Activated CD8-positive, alpha-beta memory T cell treated with anti-CD3 and anti-CD28 coated beads for 36 hours (primary cell): Measurements from ENCODE around the gene PCDHGA6. TPM values are rescaled to one million over a fixed set of nuclear protein-coding genes. Genes with fewer than 3 reads are reported as not detected.
"Not testable (repeated sequence)": the region's sequence is repeated elsewhere in the genome, so short reads cannot be mapped to it uniquely, and the experiment has no call there.

Experiments used
- CTCF ChIA-PET: fragments of 350-600 bp; sonication (Branson Sonifier 250); formaldehyde crosslinking; loops from one replicate; lab custom pipeline; 2021; ENCODE audit warnings: antibody characterized with exemption; lab: Charles Lee
- POLR2A ChIA-PET: fragments of 350-600 bp; sonication (Branson Sonifier 250); formaldehyde crosslinking; loops from one replicate; lab custom pipeline; 2021; ENCODE audit warnings: antibody characterized with exemption; lab: Charles Lee
- total RNA-seq, 2 experiments: library from RNA; stranded (reverse); gene quantifications; one replicate each; pipeline ENCODE4 v1.2.3, GENCODE V29; 2021

The PCDHGA6 gene
- total RNA-seq, 2 experiments from 2014 or later = 0.06 to 0.13 TPM

DNA sequence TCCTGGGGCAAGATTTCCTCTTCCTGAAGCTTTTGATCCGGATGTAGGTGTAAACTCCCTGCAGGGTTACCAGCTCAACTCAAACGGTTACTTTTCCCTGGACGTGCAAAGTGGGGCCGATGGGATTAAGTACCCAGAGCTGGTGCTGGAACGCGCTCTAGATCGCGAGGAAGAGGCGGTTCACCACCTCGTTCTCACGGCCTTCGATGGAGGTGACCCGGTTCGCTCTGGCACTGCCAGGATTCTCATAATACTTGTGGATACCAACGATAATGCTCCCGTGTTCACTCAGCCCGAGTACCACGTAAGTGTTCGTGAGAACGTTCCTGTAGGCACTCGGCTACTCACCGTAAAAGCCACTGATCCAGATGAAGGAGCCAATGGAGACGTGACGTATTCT, 18.1 kb upstream of the PCDHGA6 start:
- ChIA-PET POLR2A (no interaction called here), CTCF (interaction anchor here (0.5 to 0.8 kb wide), 2 partner anchors 8 to 55 kb away, joined by 3 to 4 read pairs; partner anchors contain the start of gene PCDHGA5)

DNA sequence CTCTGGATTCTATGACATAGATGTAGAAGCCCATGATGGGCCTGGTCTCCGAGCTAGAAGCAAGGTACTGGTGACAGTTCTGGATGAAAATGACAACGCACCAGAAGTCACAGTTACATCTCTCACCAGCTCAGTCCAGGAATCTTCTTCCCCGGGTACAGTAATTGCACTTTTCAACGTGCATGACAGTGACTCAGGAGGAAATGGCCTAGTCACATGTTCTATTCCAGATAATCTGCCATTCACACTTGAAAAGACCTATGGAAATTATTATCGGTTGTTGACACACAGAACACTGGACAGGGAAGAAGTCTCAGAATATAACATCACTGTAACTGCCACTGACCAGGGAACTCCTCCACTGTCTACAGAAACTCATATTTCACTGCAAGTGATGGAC, 17.6 kb upstream of the PCDHGA6 start:
- ChIA-PET CTCF (no interaction called here), POLR2A (no interaction called here)

DNA sequence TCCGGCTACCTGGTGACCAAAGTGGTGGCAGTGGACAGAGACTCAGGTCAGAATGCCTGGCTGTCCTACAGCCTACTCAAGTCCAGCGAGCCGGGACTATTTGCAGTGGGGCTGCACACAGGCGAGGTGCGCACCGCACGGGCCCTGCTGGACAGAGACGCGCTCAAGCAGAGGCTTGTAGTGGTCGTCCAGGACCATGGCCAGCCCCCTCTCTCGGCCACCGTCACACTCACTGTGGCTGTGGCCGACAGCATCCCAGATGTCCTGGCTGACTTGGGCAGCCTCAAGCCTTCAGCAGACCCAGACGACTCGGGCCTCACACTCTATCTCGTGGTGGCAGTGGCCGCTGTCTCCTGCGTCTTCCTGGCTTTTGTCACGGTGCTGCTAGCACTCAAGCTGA, 16.7 kb upstream of the PCDHGA6 start:
- ChIA-PET CTCF (no interaction called here), POLR2A (no interaction called here)

DNA sequence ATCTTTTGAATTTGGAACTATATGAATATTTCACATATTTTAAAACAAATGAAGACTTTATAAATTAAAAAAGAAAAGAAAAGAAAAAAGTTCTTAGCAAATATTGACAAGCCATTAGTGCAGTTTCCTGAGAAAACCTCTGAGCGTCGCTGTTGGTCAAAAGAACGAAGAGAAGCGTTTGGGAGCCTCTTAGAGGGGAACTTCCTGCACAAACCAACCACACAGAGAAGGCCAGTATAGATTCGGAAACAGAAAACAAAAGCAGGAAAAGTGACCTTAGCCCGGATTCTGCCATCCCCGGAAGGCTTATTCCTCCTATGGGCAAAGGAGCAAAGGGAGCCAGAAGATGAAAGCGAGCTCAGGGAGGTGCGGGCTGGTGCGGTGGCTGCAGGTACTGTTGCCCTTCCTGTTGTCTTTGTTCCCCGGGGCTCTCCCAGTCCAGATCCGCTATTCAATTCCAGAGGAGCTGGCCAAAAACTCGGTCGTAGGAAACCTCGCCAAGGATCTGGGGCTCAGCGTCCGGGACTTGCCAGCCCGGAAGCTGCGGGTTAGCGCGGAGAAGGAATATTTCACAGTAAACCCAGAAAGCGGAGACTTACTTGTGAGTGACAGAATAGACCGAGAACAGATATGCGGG, 13.8 kb upstream of the PCDHGA6 start, which contains the start of gene PCDHGB2:
Gene PCDHGB2, plus strand, starts transcription at position 205 of the 637 bp plus-strand sequence. Its CDS starts 142 bp downstream, at position 347.
- CTCF ChIA-PET = interaction anchor here (1.4 kb wide), 1 partner anchor 204 kb away, joined by 4 read pairs; no protein-coding TSS in a partner anchor
- POLR2A ChIA-PET = no interaction called here

DNA sequence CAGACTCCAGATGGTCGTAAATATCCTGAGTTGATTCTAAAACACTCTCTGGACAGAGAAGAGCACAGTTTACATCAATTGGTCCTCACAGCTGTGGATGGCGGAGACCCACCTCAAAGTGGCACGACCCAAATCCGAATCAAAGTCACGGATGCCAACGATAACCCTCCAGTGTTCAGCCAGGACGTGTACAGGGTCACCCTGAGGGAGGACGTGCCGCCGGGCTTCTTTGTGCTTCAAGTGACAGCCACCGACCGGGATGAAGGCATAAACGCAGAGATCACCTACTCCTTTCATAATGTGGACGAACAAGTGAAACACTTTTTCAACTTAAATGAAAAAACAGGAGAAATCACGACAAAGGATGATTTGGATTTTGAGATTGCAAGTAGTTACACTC, 13.0 kb upstream of the PCDHGA6 start:
- ChIA-PET CTCF (interaction anchor here (1.4 kb wide), 1 partner anchor 203 kb away, joined by 4 read pairs; no protein-coding TSS in a partner anchor), POLR2A (no interaction called here)

DNA sequence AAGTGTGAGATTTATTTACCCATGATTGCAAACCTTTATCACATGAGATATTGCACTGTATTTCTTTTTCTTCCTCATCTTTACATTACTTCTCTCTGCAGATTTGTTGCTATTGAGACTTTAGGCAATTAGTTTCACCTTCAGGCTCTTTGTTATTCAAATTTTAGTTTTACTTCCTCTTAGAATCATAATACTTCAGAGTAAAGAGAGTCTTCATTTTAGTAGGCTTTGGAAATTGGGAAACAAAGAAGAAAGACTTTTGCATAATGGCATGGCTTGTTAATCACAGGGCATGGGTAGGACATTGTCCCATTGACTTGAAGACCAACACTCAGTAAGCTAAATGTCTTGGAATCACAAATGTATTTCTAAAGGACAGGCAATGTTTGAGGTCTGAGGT, 11.0 kb upstream of the PCDHGA6 start:
- POLR2A ChIA-PET = no interaction called here
- CTCF ChIA-PET = no interaction called here

DNA sequence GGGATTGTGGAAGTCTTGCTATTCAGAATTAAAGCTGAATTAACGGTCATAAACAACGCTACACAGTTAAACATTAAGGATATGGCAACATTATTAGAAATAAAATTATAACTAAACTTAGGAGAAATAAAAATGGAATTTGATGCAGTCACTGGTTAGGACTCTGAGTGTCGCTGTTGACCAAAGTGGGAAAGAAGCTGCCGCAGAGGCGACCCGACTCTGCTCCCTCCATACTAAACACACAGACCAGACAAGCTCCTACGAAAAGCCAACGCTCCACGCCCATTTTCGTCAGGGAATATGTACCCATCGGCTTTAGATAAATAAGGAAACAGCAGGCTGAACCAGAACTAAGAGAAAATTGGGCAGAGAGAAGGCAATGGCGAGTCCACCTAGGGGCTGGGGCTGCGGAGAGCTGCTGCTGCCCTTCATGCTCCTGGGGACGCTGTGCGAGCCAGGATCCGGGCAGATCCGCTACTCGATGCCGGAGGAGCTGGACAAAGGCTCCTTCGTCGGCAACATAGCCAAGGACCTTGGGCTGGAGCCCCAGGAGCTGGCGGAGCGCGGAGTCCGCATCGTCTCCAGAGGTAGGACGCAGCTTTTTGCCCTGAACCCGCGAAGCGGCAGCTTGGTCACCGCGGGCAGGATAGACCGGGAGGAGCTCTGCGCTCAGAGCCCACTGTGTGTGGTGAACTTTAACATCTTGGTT, 9.6 kb upstream of the PCDHGA6 start, which contains the start of gene PCDHGA5:
Gene PCDHGA5, plus strand, starts transcription at position 211 of the 709 bp plus-strand sequence. Its CDS starts 169 bp downstream, at position 380.
- ChIA-PET POLR2A (no interaction called here), CTCF (interaction anchor here (1.0 kb wide), 1 partner anchor 9 kb away, joined by 3 read pairs; no protein-coding TSS in a partner anchor)

DNA sequence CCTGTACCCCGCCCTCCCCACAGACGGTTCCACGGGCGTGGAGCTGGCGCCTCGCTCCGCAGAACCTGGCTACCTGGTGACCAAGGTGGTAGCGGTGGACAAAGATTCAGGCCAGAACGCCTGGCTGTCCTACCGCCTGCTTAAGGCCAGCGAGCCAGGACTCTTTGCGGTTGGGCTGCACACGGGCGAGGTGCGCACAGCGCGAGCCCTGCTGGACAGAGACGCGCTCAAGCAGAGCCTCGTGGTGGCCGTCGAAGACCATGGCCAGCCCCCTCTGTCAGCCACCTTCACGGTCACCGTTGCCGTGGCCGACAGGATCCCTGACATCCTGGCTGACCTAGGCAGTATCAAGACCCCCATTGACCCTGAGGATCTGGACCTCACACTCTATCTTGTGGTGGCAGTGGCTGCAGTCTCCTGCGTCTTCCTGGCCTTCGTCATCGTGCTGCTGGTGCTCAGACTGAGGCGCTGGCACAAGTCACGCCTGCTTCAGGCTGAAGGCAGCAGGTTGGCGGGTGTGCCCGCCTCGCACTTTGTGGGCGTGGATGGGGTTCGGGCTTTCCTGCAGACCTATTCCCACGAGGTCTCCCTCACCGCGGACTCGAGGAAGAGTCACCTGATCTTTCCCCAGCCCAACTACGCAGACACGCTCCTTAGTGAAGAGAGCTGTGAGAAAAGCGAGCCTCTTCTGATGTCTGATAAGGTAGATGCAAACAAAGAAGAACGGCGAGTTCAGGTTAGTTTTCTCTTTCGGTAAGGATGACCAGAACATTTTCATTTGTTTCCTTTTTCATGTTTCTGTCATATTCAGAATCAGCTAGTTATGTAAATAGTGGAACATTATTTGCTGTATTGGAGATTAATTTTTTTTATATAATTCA, 7.4 kb upstream of the PCDHGA6 start:
- ChIA-PET CTCF (no interaction called here), POLR2A (no interaction called here)

DNA sequence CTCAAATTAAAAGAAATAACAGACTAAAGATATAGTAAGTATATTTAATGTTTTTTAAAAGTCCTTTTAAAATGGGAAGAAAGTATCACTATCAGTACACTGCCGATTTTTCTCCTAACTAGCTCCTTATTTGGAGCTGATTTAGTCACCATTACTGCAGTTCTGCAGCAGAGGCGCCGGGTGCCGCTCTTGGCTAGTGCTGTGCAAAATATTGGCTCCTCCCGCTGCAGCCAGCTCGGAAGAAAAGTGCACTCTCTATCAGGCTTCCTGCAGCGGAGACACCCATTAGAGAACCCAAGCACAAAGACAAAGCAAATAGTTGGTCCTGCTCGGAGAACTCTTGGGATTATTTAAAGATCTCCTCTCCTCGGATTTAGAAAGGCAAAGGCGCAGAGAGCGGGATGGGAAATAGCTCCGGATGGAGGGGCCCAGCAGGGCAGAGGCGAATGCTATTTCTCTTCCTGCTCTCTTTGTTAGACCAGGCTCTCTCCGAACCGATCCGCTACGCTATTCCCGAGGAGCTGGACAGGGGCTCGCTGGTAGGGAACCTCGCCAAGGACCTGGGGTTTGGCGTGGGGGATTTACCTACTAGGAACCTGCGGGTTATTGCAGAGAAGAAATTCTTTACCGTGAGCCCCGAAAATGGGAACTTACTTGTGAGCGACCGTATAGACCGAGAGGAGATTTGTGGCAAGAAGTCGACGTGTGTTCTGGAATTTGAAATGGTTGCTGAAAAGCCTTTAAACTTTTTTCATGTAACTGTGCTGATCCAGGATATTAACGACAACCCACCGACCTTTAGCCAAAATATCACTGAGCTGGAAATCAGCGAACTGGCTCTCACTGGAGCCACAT, 3.5 kb upstream of the PCDHGA6 start, which contains the start of gene PCDHGB3:
Gene PCDHGB3, plus strand, starts transcription at position 249 of the 855 bp plus-strand sequence. Its CDS starts 153 bp downstream, at position 402.
- ChIA-PET CTCF (interaction anchor here (1.0 to 1.1 kb wide), 2 partner anchors 50 to 188 kb away, joined by 3 read pairs; no protein-coding TSS in a partner anchor), POLR2A (no interaction called here)

DNA sequence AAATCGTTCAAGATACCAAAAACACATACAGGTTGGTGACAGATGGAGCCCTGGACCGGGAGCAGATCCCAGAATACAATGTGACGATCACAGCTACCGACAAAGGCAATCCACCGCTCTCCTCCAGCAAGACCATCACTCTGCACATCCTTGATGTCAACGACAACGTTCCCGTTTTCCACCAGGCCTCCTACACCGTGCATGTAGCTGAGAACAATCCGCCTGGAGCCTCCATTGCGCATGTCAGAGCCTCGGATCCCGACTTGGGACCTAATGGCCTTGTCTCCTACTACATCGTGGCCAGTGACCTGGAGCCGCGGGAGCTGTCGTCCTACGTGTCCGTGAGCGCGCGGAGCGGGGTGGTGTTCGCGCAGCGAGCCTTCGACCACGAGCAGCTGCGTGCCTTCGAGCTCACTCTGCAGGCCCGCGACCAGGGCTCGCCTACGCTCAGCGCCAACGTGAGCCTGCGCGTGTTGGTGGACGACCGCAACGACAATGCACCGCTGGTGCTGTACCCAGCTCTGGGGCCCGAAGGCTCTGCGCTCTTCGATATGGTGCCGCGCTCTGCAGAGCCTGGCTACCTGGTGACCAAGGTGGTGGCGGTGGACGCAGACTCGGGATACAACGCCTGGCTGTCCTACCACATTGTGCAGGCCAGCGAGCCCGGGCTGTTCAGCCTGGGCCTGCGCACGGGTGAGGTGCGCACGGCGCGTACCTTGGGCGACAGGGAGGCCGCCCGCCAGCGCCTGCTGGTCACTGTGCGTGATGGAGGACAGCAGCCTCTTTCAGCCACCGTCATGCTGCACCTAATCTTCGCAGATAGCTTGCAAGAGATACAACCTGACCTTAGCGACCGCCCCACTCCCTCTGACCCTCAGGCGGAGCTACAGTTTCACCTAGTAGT, 1.9 kb upstream of the PCDHGA6 start:
- CTCF ChIA-PET = no interaction called here
- POLR2A ChIA-PET = no interaction called here

DNA sequence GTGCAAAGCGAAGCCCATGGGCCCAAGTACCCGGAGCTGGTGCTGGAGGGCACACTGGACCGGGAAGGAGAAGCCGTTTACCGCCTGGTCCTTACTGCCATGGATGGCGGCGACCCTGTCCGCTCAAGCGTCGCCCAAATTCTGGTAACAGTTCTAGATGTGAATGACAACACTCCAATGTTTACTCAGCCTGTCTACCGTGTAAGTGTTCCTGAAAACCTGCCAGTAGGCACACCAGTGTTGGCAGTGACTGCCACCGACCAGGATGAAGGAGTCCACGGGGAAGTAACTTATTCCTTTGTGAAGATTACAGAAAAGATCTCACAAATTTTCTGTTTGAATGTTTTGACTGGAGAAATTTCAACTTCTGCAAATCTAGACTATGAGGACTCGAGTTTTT, 936 bp downstream of the PCDHGA6 start:
- ChIA-PET CTCF (interaction anchor here (0.6 to 1.1 kb wide), 2 partner anchors 12 to 387 kb away, joined by 3 to 4 read pairs; no protein-coding TSS in a partner anchor), POLR2A (no interaction called here)

DNA sequence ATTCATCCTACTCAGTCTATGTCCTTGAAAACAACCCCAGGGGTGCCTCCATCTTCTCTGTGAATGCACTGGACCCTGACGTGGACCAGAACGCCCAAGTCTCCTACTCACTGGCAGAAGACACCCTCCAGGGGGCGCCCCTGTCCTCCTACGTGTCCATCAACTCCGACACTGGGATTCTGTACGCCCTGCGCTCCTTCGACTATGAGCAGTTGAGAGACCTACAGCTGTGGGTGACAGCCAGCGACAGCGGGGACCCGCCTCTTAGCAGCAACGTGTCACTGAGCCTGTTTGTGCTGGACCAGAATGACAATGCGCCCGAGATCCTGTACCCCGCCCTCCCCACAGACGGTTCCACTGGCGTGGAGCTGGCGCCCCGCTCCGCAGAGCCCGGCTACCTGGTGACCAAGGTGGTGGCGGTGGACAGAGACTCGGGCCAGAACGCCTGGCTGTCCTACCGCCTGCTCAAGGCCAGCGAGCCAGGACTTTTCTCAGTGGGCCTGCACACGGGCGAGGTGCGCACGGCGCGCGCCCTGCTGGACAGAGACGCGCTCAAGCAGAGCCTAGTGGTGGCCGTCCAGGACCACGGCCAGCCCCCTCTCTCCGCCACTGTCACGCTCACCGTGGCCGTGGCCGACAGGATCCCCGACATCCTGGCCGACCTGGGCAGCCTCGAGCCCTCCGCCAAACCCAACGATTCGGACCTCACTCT, 1.9 kb downstream of the PCDHGA6 start:
- CTCF ChIA-PET = interaction anchor here (1.1 kb wide), 1 partner anchor 11 kb away, joined by 4 read pairs; no protein-coding TSS in a partner anchor
- POLR2A ChIA-PET = not testable (repeated sequence)

DNA sequence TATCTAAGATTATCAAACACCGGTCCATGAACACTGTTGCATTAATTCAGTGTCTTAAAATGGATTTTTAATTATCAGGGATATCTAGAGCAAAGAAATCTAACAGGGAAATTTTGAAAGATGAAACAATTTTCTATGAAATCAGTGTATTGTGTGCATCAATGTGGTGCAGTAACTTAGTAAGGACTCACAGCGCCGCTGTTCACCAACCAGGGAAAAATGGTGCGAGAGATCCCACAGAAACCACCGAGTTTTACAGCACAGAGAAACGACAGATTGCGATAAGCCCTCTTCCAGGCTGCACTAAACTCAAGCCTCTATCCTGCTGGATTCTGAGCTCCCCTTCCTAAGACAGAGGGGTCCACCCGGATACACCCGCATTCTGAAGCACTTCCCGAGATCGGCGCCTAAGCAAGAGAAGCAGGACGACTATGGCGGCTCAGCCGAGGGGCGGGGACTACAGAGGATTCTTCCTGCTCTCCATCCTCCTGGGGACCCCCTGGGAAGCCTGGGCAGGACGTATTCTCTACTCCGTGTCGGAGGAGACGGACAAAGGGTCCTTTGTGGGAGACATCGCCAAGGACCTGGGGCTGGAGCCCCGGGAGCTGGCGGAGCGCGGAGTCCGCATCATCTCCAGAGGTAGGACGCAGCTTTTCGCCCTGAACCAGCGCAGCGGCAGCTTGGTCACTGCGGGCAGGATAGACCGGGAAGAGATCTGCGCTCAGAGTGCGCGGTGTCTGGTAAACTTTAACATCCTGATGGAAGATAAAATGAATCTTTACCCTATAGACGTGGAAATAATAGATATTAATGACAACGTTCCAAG, 9.0 kb downstream of the PCDHGA6 start, which contains the start of gene PCDHGA7:
Gene PCDHGA7, plus strand, starts transcription at position 274 of the 826 bp plus-strand sequence. Its CDS starts 158 bp downstream, at position 432.
- CTCF ChIA-PET = no interaction called here
- POLR2A ChIA-PET = no interaction called here

DNA sequence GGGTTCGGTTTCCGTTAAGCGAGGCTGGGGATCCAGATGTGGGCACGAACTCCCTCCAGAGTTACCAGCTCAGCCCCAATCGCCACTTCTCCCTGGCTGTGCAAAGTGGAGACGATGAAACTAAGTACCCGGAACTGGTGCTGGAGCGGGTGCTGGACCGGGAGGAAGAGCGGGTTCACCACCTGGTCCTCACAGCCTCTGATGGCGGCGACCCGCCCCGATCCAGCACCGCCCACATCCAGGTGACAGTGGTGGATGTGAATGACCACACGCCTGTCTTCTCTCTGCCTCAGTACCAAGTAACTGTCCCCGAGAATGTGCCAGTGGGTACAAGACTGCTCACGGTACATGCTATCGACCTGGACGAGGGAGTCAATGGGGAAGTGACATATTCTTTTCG, 9.7 kb downstream of the PCDHGA6 start:
- ChIA-PET POLR2A (no interaction called here), CTCF (no interaction called here)

DNA sequence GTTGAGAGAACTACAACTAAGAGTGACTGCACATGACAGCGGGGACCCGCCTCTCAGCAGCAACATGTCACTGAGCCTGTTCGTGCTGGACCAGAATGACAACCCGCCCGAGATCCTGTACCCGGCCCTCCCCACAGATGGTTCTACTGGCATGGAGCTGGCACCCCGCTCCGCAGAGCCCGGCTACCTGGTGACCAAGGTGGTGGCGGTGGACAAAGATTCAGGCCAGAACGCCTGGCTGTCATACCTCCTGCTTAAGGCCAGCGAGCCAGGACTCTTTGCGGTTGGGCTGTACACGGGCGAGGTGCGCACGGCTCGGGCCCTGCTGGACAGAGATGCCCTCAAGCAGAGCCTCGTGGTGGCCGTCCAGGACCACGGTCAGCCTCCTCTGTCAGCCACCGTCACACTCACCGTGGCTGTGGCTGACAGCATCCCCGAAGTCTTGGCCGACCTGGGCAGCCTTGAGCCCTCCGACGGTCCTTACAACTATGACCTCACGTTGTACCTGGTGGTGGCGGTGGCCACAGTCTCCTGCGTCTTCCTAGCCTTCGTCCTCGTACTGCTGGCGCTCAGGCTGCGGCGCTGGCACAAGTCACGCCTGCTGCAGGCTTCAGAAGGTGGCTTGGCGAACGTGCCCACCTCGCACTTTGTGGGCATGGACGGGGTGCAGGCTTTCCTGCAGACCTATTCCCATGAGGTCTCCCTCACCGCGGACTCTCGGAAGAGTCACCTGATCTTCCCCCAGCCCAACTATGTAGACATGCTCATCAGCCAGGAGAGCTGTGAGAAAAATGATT, 11.0 kb downstream of the PCDHGA6 start:
- ChIA-PET CTCF (no interaction called here), POLR2A (no interaction called here)
